ENCODE measurements around the gene ACVR1. TPM values are rescaled to one million over a fixed set of nuclear protein-coding genes. Genes with fewer than 3 reads are reported as not detected.

ACVR1 gene
- polyA plus RNA-seq, 1 of the 3 experiments (the other 2 are of a cell fraction), result 22.4 TPM

DNA sequence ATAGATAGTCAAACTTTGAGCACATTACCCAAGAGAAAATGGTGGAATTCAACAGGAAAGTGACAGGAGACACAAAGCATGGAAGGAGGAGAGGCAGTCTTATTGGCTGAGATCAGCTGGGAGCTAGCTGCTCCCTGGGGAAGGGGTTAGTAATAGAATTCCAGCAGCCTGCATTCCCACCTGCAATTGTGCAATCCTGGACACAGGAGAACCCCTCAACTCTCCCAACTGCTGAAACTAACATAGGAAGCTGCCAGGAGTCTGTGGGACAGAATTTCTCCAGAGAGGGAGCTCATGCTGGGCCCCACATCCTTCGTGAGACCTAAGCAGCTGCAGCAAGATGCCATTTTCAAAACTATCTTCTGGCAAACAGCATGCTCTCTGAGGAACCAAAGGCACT is 177.7 kb downstream of the ACVR1 start:
- Histone ChIP-seq H4K20me1 (ENCODE audit: insufficient read depth) (no peaks in the 10 kb centered on the region), H3K4me2 (no peak overlapping the region), H3K36me3 (replicated peaks in 1 of 2; ENCODE audit: control insufficient read depth in 1 of 2, insufficient read depth in 2 of 2, low read length in 1 of 2) (peaks cover 0 to 8% of the 10 kb centered on the region in 2 experiments), H3K9me3 (no peaks in the 10 kb centered on the region), H3K9me2 (no peaks in the 10 kb centered on the region), H3K27ac (ENCODE audit: low read depth in 2 of 2, low read length in 1 of 2) (no peak overlapping the region), H3K79me2 (ENCODE audit: insufficient read depth) (no peaks in the 10 kb centered on the region), H3K9ac (no peak overlapping the region), H3K4me3 (ENCODE audit: low read depth in 2 of 2, low read length in 1 of 2) (no peak overlapping the region), H3K4me1 (ENCODE audit: control insufficient read depth in 1 of 2, insufficient read depth in 2 of 2, low read depth in 1 of 2, low read length in 1 of 2) (no peaks in the 10 kb centered on the region), H3F3A (replicated peaks; ENCODE audit: insufficient read depth) (no peaks in the 10 kb centered on the region), H2AFZ (ENCODE audit: low read depth) (no peak overlapping the region), H3K27me3 (ENCODE audit: insufficient read depth) (no peaks in the 10 kb centered on the region)
- TF ChIP-seq FOXM1 (IDR thresholded peaks at IDR 0.05; ENCODE audit: low read depth) (no peak), POLR2AphosphoS5 (IDR thresholded peaks at IDR 0.05; ENCODE audit: low read depth, low read length) (no peak), FOSL2 (IDR thresholded peaks at IDR 0.05; ENCODE audit: borderline replicate concordance, low read depth) (no peak), IRF3 (IDR thresholded peaks at IDR 0.05; ENCODE audit: low read depth, low read length) (no peak), SIN3A (IDR thresholded peaks at IDR 0.05; ENCODE audit: borderline replicate concordance, low read depth, low read length) (no peak), MEF2A (IDR thresholded peaks at IDR 0.05; ENCODE audit: borderline replicate concordance, low read depth) (no peak), RXRA (IDR thresholded peaks at IDR 0.05; ENCODE audit: borderline replicate concordance, low read depth) (no peak), YY1 (IDR thresholded peaks at IDR 0.05; ENCODE audit: low read depth) (no peak), SMC3 (IDR thresholded peaks at IDR 0.05; ENCODE audit: low read depth, low read length) (no peak), JUND (IDR thresholded peaks at IDR 0.05) (no peak), RAD21 (IDR thresholded peaks at IDR 0.05; ENCODE audit: low read length) (no peak), ELF1 (IDR thresholded peaks at IDR 0.05) (no peak), EP300 (IDR thresholded peaks at IDR 0.05; ENCODE audit: borderline replicate concordance in 1 of 2, low read depth in 1 of 2, low read length in 1 of 2) (no peak), CHD2 (IDR thresholded peaks at IDR 0.05; ENCODE audit: low read length, partially characterized antibody) (no peak), EZH2phosphoT487 (IDR thresholded peaks at IDR 0.05; ENCODE audit: borderline replicate concordance, low read depth) (no peak)
- TF ChIP-seq, protein P1, sequence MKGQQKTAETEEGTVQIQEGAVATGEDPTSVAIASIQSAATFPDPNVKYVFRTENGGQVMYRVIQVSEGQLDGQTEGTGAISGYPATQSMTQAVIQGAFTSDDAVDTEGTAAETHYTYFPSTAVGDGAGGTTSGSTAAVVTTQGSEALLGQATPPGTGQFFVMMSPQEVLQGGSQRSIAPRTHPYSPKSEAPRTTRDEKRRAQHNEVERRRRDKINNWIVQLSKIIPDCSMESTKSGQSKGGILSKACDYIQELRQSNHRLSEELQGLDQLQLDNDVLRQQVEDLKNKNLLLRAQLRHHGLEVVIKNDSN (IDR thresholded peaks at IDR 0.05; ENCODE audit: borderline replicate concordance, low read depth), result no peak
- TF ChIP-seq, protein P2, sequence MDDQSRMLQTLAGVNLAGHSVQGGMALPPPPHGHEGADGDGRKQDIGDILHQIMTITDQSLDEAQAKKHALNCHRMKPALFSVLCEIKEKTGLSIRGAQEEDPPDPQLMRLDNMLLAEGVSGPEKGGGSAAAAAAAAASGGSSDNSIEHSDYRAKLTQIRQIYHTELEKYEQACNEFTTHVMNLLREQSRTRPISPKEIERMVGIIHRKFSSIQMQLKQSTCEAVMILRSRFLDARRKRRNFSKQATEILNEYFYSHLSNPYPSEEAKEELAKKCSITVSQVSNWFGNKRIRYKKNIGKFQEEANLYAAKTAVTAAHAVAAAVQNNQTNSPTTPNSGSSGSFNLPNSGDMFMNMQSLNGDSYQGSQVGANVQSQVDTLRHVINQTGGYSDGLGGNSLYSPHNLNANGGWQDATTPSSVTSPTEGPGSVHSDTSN (IDR thresholded peaks at IDR 0.05), result no peak
- TF ChIP-seq, protein P3, sequence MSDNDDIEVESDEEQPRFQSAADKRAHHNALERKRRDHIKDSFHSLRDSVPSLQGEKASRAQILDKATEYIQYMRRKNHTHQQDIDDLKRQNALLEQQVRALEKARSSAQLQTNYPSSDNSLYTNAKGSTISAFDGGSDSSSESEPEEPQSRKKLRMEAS (IDR thresholded peaks at IDR 0.05; ENCODE audit: low read depth), result no peak
- DNase-seq, result no peak
- 60% methylated on average over 1 of the region's 1 CpG for WGBS (ENCODE audit: low lambda C conversion rate)
- ChIA-PET CTCF (interaction anchor here (0.6 kb wide), 1 partner anchor 69 kb away, joined by 3 read pairs; no protein-coding TSS in a partner anchor), POLR2A (no interaction called here)

Data from SK-N-SH (cell line).